ENCODE results near the gene TCF12. TPM values are rescaled to one million over a fixed set of nuclear protein-coding genes. Genes with fewer than 3 reads are reported as not detected.

Gene TCF12
- total RNA-seq, 1 donor from 2014 or later: 207 TPM

DNA sequence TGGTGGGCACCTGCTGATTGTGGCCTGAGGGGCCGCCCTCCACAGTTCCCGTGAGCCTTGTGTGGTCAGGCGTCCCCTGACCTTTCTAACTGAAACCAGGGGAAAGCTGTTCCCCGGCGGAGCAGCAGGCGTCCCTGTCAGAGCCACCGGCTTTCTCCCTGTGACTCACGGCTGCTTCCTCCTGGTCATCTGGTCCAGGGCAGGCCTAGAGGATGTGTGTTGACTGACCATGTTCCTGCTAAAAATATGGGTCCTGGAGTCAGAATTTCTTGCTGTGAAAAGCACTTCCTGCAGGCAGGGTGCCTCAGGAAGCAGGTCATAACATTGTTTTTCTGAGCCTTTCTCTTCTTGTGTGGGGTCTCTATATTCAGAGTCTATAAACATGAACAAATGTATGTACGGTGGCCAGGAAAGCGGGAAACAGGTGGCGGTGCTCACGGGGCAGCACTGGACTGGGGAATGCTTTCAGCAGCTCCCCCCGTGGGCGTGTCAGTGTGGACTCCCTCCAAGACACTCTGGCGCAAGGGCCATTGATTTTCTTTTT, 419.5 kb downstream of the TCF12 start:
- DNase-seq (ENCODE audit: low read depth, low spot score): no peak
- H3K36me3 Mint-ChIP-seq (ENCODE audit: low read depth): no peaks in the 10 kb centered on the region
- peaks cover 25% of the 10 kb centered on the region for H3K4me1 Mint-ChIP-seq
- no peak overlapping the region for H3K27ac Mint-ChIP-seq (ENCODE audit: unreplicated experiment)
- TF ChIP-seq, protein P1, sequence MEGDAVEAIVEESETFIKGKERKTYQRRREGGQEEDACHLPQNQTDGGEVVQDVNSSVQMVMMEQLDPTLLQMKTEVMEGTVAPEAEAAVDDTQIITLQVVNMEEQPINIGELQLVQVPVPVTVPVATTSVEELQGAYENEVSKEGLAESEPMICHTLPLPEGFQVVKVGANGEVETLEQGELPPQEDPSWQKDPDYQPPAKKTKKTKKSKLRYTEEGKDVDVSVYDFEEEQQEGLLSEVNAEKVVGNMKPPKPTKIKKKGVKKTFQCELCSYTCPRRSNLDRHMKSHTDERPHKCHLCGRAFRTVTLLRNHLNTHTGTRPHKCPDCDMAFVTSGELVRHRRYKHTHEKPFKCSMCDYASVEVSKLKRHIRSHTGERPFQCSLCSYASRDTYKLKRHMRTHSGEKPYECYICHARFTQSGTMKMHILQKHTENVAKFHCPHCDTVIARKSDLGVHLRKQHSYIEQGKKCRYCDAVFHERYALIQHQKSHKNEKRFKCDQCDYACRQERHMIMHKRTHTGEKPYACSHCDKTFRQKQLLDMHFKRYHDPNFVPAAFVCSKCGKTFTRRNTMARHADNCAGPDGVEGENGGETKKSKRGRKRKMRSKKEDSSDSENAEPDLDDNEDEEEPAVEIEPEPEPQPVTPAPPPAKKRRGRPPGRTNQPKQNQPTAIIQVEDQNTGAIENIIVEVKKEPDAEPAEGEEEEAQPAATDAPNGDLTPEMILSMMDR (conservative IDR thresholded peaks at IDR 0.05): no peak
- no peaks in the 10 kb centered on the region for H3K9me3 Mint-ChIP-seq
- no peaks in the 10 kb centered on the region for H3K27me3 Mint-ChIP-seq (ENCODE audit: low read depth)
- H3K4me3 Mint-ChIP-seq: no peak overlapping the region

DNA sequence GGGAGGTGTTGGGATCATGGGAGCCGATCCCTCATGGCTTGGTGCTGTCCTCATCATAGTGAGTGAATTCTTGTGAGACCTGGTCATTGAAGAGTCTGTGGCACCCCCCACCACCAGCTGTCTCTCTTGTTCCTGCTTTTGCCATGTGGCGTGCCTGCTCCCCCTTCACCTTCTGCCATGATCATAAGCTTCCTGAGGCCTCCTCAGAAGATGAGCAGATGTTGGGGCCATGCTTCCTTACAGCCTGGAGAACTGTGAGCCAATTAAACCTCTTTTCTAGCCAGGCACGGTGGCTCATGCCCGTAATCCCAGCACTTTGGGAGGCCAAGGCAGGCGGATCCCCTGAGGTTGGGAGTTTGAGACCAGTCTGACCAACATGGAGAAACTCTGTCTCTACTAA, 420.9 kb downstream of the TCF12 start:
- H3K4me3 Mint-ChIP-seq: no peak overlapping the region
- peaks cover 26% of the 10 kb centered on the region for H3K4me1 Mint-ChIP-seq
- no peak overlapping the region for H3K27ac Mint-ChIP-seq (ENCODE audit: unreplicated experiment)
- H3K27me3 Mint-ChIP-seq (ENCODE audit: low read depth): no peaks in the 10 kb centered on the region
- no peaks in the 10 kb centered on the region for H3K36me3 Mint-ChIP-seq (ENCODE audit: low read depth)
- no peak for DNase-seq (ENCODE audit: low read depth, low spot score)
- TF ChIP-seq, protein P1 (conservative IDR thresholded peaks at IDR 0.05): no peak
- H3K9me3 Mint-ChIP-seq: no peaks in the 10 kb centered on the region

Other genes starting within 250 kb of the TCF12 start
- gene ZNF280D, start 185.1 kb upstream of the TCF12 start, total RNA-seq: 10.0 and 12.1 TPM in 2 replicates